Measurements from ENCODE around the gene POLR2E.

DNA sequence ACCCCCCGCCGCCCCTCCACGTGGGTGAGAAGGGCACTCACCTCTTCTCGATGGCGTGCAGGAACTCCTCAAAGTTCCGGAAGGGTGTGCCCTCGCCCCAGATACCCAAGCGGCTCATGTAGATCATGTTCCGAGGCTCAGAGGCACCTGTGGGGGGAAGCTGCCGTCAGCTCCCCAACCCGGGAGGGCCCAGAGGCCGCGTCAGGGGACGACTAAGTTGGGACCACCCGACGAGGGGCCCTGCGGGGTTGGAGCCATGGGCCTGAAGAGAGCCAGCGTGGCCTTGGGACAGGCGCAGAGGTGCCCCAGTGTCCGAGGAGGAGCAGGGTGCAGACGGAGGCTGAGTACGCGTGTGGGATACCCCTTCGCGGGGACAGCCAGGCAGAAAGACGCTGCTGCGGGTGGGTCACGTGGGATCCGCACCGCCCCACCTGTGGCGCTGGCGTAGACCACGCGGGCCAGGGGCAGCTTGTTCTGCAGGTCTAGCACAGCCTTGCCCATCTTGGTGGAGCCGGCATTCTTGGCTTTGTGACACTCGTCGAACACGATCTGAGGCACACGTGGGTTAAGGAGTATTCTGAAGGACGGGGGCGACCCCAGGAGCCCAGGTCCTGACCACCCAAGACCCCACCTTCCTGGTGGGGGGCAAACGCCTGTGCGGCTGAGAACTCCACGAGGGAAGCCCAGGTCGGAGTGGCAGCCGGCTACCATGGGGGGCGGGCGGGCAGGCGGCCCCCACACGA is 24.5 kb upstream of the POLR2E start:
- TF ChIP-seq CTCF (IDR thresholded peaks at IDR 0.05) (no peak), POLR2A (IDR thresholded peaks at IDR 0.05) (no peak)

Measured in body of pancreas (tissue), 4 donors.